Activated CD4-positive, alpha-beta T cell treated with anti-CD3 and anti-CD28 coated beads, Interleukin-2, amount 50 U/mL, for 4 hours (primary cell): ENCODE measurements around the gene LRP11.
A peak's percentile ranks its signal among the peaks of the same experiment; 100 is the strongest.
"Not testable (repeated sequence)": the region's sequence is repeated elsewhere in the genome, so short reads cannot be mapped to it uniquely, and the experiment has no call there.

Experiments used
- DNase-seq, 2 experiments: peaks; one replicate each; pipeline ENCODE4 v3.0.0-alpha.2; 2020

Gene LRP11

DNA sequence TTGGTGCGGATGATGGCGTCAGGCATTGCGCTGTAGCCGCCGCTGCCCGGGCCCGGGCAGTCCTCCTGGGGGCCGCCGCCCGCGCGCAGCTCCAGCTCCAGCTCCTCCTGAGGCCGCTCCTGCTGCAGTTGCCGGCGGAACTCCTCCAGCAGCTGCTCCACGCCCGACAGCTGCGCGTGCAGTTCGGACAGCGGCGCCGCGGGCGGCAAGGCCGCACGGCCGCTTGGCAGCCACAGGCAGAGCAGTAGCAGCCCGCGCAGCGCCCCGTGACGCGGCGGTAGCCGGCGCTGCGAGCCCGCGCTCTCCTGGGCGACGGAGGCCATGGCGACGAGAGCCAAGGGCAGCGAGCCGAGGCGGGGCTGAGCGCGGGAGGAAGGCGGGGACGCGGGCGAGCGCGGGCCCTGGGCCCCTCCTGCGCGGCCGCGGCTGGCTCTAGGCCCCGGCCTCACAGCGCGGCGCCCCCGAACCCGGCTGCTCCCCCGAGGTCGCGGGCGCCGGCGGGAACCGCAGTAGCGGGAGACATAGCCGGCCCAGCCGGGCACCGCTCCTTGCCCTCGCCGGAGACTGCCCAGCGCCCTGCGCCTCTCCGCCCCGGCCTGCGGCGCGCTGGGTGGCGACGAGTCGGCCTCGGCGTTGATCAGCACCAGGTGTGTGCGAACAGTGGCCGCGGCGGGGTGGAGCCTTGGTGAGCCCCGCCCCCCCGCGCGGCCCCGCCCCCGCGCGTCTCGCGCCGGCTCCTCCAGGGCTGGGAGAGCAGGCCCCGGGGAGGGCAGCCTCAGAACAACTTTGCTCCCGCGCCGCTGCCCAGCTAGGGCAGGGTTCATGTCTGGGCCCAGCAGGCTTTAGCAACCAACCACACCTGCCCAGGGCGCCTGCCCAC, at the start of gene LRP11:
Gene LRP11, minus strand, starts transcription at position 662 of the 880 bp plus-strand sequence. Its CDS starts 339 bp downstream, at position 323.
- peak; percentile 73 to 76 for DNase-seq

DNA sequence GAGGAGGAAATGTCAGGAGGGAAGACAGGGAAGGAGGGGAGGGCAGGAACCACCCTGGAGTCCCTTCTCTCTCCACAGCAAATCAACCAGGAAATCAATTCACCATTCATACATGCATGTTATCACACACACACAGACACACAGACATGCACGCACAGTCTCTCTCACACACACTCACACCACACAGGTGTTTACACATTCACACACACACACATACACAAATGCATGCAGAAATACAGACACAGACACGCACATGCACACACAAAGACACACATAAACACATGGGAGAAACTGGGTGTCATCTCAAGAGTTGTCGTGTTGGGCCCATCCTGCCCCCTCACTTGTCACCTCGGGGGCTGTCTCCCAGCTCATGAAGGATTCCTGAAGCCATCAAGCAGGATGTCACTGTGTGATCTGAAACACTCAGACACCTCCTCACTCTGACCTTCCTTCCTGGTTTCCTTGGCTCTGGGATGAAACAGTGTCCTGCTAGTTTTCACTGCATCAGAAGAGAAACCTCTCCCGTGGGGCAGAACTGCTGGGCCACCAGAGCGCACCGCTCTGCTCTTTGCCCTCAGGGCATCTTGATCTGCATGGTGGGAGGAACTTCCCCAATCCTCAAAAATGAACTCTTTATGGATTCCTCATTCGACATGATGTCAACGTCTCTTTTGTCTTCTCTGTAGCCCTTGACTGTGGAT, 49.5 kb upstream of the LRP11 start:
- no peak for DNase-seq

- DNase-seq = no peak
Measured at GRCh38 chr6:149913085-149913484, 48.9 kb upstream of the LRP11 start.

GRCh38 chr6:149912680-149913079, 48.5 kb upstream of the LRP11 start:
- not testable (repeated sequence) for DNase-seq

GRCh38 chr6:149910721-149911151, 46.6 kb upstream of the LRP11 start:
- no peak for DNase-seq

DNA sequence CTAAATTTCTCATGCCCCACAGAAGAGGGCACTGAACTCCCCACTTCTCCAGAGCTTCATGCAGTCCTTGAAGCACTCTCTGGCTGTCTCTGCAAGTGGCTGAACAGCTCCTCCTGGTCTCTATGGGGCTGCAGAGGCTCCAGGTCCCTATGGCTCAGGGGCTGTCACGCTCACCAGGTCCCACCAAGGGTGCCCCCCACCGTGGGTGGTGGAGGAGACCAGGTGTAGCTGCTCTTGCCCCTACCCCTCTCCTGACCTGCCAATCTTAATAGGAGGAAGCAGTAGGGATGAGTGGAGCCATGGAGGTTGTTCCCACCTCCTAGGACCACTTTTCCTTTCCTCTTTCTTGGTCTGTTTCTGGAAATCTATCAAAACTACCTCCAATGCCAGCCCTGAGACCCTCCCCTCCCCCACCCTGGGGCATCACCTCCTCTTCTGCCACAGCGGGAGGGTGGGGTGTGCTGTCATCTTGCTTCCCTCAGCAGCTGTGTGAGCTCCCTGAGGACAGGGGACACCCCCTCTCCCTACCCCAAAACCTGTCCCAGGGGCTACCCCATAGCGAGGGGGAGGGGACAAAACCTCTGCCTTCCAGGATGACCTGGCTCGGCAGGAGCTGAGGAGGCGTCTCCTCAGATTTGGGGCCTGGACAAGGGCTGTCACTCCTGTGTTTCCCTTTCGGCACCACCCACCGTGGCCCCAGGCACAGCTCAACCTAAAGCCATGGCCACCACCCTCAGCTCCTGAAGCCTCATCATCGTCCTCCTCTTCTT, 45.7 kb upstream of the LRP11 start:
- no peak for DNase-seq

DNA sequence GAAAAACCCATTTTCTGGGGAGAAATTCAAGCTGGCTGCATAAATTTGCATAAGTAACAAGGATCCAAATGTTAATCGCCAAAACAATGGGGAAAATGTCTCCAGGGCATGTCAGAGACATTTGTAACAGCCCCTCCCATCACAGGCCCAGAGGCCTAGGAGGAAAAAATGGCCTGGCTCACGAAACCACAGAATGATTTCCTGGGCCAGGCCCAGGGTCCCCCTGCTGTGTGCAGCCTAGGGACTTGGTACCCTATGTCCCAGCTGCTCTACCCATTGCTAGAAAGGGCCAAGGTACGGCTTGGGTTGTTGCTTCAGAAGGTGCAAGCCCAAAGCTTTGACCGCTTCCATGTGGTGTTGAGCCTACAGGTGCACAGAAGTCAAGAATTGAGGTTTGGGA, 44.3 kb upstream of the LRP11 start:
- DNase-seq = not testable (repeated sequence)

DNA sequence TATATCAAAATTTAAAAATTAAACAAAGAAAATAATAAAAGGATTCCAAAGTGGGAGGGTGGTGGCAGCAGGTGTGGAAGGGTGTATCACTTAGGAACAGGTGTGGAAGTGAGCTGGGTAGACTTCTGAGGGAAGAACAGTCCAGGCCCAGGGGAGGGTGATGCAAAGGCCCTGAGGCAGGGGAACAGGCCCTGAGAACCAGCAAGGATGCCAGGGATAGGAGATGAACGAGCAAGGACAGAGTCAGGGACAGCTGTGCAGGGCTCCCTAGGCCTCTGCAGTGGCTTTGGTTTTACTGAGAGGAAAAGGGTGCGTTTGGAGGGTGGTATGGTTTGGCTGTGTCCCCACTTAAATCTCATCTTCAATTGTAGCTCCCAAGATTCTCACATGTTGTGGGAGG, 43.2 kb upstream of the LRP11 start:
- no peak for DNase-seq

GRCh38 chr6:149906405-149906804, 42.2 kb upstream of the LRP11 start:
- DNase-seq = no peak

- DNase-seq = no peak
Measured at GRCh38 chr6:149905911-149906371, 41.8 kb upstream of the LRP11 start.

- no peak for DNase-seq
Measured at GRCh38 chr6:149905371-149905910, 41.3 kb upstream of the LRP11 start.

GRCh38 chr6:149904661-149905370, 40.7 kb upstream of the LRP11 start:
- DNase-seq = no peak

GRCh38 chr6:149903938-149904611, 39.9 kb upstream of the LRP11 start:
- no peak for DNase-seq

DNA sequence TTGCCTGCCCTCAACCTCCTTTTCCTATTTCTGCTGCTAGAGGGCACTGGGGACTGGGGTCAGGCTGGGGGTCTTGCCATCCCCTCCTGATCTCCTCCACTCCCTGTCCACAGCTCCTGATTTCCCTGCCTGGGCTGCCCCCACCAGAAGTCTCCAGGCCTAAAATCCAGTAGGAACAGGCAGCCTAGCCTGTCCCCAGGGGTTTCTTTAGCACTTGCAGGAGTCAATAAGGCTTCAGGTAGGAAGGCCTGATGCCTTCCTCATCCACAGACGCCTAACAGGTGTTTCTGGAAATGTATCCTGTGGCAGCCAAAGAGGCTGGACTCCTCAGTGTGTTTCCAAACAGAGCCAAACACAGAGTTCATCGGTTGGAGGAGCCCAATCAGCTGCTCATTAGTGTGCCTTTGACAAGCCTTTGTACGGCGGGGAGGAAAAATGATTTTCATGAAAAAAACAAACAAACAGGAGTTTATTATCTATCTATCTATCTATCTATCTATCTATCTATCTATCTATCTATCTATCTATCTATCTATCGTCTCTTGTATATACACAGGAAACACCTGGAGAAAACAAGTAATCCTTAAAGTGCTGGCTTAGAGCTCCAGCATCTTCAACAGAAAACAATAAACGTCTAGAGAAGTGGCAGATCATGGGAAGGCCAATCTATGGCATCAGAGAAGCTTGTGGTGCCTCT, 37.4 kb upstream of the LRP11 start:
- DNase-seq = no peak

GRCh38 chr6:149900620-149901443, 36.7 kb upstream of the LRP11 start:
- no peak for DNase-seq

DNA sequence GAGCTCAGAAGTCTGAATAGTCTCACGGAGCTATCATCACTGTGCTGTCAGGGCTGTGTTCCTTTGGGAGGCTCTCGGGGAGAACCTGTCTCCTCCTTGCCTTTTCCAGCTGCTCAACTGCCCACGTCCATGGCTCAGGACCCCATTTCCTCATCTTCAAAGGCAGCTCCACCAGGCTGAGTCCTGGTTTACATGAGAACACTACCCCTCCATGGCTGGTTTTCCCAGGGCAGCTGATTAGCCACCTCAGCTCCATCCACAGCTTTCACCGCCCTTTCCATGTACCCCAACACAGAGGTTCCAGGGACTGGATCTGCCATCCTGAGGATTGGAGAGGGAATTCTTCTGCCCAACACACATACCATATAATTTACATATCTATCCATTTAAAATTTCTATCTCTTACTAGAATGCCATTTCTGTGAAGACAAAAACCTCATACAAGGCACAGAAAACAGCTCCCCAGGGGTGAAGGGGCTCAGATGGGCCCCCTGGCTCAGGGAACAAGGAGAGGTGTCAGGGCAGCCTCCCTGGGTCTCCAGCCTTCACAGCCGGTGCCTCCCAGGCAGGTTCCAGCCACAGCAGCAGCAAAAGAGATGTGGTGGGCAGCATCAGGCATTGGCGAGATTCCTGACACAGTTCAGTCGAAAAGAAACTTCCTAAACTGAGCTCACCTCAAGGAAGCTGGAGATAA, 35.9 kb upstream of the LRP11 start:
- no peak for DNase-seq

DNA sequence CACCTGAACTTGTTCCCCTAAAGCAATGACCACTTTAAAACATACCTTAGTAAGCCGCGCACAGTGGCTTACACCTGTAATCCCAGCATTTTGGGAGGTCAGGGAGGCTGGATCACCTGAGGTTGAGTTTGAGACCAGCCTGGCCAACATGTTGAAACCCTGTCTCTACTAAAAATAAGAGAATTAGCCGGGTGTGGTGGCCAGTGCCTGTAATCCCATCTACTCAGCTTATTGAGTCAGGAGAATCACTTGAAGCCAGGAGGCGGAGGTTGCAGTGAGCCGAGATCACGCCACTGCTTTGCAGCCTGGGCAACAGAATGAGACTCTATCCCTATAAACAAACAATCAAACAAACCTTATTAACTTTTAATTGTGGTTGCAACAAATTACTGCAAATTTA, 35.3 kb upstream of the LRP11 start:
- no peak for DNase-seq

- DNase-seq = no peak
Measured at GRCh38 chr6:149898966-149899365, 34.8 kb upstream of the LRP11 start.
